Fibroblast of lung (primary cell): ENCODE data around the gene RPGRIP1. TPM values are rescaled to one million over a fixed set of nuclear protein-coding genes. Genes with fewer than 3 reads are reported as not detected.

Experiments used
- DNase-seq, 2 donors: peaks; one replicate each; pipeline versions ENCODE4 v3.0.0 to v3.0.0-alpha.2; 2010; ENCODE audit warnings: low read depth in 2 of 2
- H2AFZ ChIP-seq: 2 replicates; pipeline ENCODE4 v1.5.1; 2012; ENCODE audit warnings: low read length, control low read depth, inconsistent platforms
- H3K27ac ChIP-seq: 2 replicates; pipeline ENCODE4 v1.5.1; 2011; ENCODE audit warnings: low read length, control low read depth; ENCODE audit not compliant: insufficient read depth
- H3K27me3 ChIP-seq: 2 replicates; pipeline ENCODE4 v1.5.1; 2011; ENCODE audit warnings: mild to moderate bottlenecking, low read length; ENCODE audit not compliant: control insufficient read depth, insufficient read depth
- H3K36me3 ChIP-seq: 2 replicates; pipeline ENCODE4 v1.5.1; 2011; ENCODE audit warnings: low read length; ENCODE audit not compliant: control insufficient read depth, insufficient read depth
- H3K4me1 ChIP-seq: 2 replicates; pipeline ENCODE4 v1.5.1; 2011; ENCODE audit warnings: low read length; ENCODE audit not compliant: control insufficient read depth, insufficient read depth; ENCODE audit errors: extremely low read depth
- H3K4me2 ChIP-seq: 2 replicates; pipeline ENCODE4 v1.5.1; 2011; ENCODE audit warnings: low read length, control low read depth; ENCODE audit not compliant: insufficient read depth; ENCODE audit errors: extremely low read depth
- H3K4me3 ChIP-seq, 4 experiments: fragments of 200-600 bp in 1 of 4; sonication (generic) in 1 of 4; replicated peaks in 1 of 4; 2 replicates each; pipeline ENCODE4 v1.5.1; 2011 to 2016; ENCODE audit warnings: low read length in 4 of 4, low read depth in 3 of 4, mild to moderate bottlenecking in 3 of 4, control low read depth in 2 of 4, inconsistent platforms in 1 of 4, mixed read lengths in 1 of 4; ENCODE audit not compliant: insufficient read depth in 1 of 4; ENCODE audit errors: control extremely low read depth in 1 of 4
- H3K79me2 ChIP-seq: 2 replicates; pipeline ENCODE4 v1.5.1; 2012; ENCODE audit warnings: mild to moderate bottlenecking, low read length, inconsistent platforms; ENCODE audit not compliant: control insufficient read depth, insufficient read depth
- H3K9ac ChIP-seq: 2 replicates; pipeline ENCODE4 v1.5.1; 2011; ENCODE audit warnings: mild to moderate bottlenecking, low read length, control low read depth; ENCODE audit not compliant: insufficient read depth
- H3K9me3 ChIP-seq: 2 replicates; pipeline ENCODE4 v1.5.1; 2012; ENCODE audit warnings: low read depth, low read length; ENCODE audit not compliant: control insufficient read depth, insufficient read depth
- H4K20me1 ChIP-seq: 2 replicates; pipeline ENCODE4 v1.5.1; 2011; ENCODE audit warnings: low read length; ENCODE audit not compliant: control insufficient read depth, insufficient read depth; ENCODE audit errors: extremely low read depth
- CTCF ChIP-seq, 2 donors: IDR thresholded peaks in 1 of 2; conservative IDR thresholded peaks in 1 of 2; 1 replicate in 1 of 2; 2 replicates in 1 of 2; pipeline ENCODE4 v1.5.1; 2011 to 2012; ENCODE audit warnings: low read length in 2 of 2, control low read depth in 1 of 2, inconsistent platforms in 1 of 2, low read depth in 1 of 2, mild to moderate bottlenecking in 1 of 2
- EZH2 ChIP-seq: IDR thresholded peaks from 2 replicates; pipeline ENCODE4 v1.5.1; 2012; ENCODE audit warnings: low read length, control low read depth, mild to moderate bottlenecking; ENCODE audit errors: missing control alignments
- polyA plus RNA-seq, 2 donors: library from polyadenylated mRNA; depleted of rRNA in 1 of 2; stranded (reverse) in 1 of 2; unstranded in 1 of 2; fragments of >200 nt; gene quantifications; 2 replicates each; pipeline ENCODE4 v1.2.1, GENCODE V29; 2011 to 2012; ENCODE audit warnings: missing spikeins in 1 of 2
- total RNA-seq: library from RNA; depleted of rRNA; stranded (reverse); fragments of >200 nt; gene quantifications from 2 replicates; pipeline ENCODE4 v1.2.1, GENCODE V29; 2014

The RPGRIP1 gene
- total and polyA plus RNA-seq, 2 donors (not counting 1 experiment from before 2014, with no cell fraction given) = under 0.01 to 0.32 TPM

- Histone ChIP-seq H2AFZ (no peak overlapping the region), H3K4me3 (peak overlapping the region in 1 of 4 experiments; percentile 52), H3K4me2 (no peak overlapping the region), H3K36me3 (no peaks in the 10 kb centered on the region), H3K4me1 (no peaks in the 10 kb centered on the region), H3K27me3 (peaks cover 13% of the 10 kb centered on the region), H3K9ac (no peak overlapping the region), H4K20me1 (no peaks in the 10 kb centered on the region), H3K27ac (no peak overlapping the region), H3K9me3 (no peaks in the 10 kb centered on the region), H3K79me2 (no peaks in the 10 kb centered on the region)
- TF ChIP-seq EZH2 (no peak), CTCF (conservative IDR thresholded peaks at IDR 0.05 in 1 of 2, IDR thresholded peaks at IDR 0.05 in 1 of 2; ENCODE audit: low read depth in 1 of 2, low read length in 2 of 2) (no peak)
- DNase-seq = no peak
Observed at GRCh38 chr14:21309238-21309636, 29.4 kb downstream of the RPGRIP1 start.

- no peak for TF ChIP-seq CTCF (conservative IDR thresholded peaks at IDR 0.05 in 1 of 2, IDR thresholded peaks at IDR 0.05 in 1 of 2; ENCODE audit: low read depth in 1 of 2, low read length in 2 of 2)
- no peak for TF ChIP-seq EZH2
- Histone ChIP-seq H3K36me3 (no peaks in the 10 kb centered on the region), H3K27ac (no peak overlapping the region), H4K20me1 (no peaks in the 10 kb centered on the region), H3K9me3 (no peaks in the 10 kb centered on the region), H2AFZ (no peak overlapping the region), H3K4me2 (no peak overlapping the region), H3K79me2 (no peaks in the 10 kb centered on the region), H3K27me3 (peaks cover 13% of the 10 kb centered on the region), H3K9ac (no peak overlapping the region), H3K4me1 (no peaks in the 10 kb centered on the region), H3K4me3 (no peak overlapping the region)
- no peak for DNase-seq
Observed at GRCh38 chr14:21309956-21310355, 30.1 kb downstream of the RPGRIP1 start.

GRCh38 chr14:21311614-21312013 is 31.7 kb downstream of the RPGRIP1 start:
- Histone ChIP-seq H3K9me3 (no peaks in the 10 kb centered on the region), H3K36me3 (no peaks in the 10 kb centered on the region), H3K4me3 (no peak overlapping the region), H3K4me1 (no peaks in the 10 kb centered on the region), H3K27me3 (peaks cover 13% of the 10 kb centered on the region), H3K27ac (no peak overlapping the region), H4K20me1 (no peaks in the 10 kb centered on the region), H3K79me2 (no peaks in the 10 kb centered on the region), H2AFZ (no peak overlapping the region), H3K4me2 (no peak overlapping the region), H3K9ac (no peak overlapping the region)
- TF ChIP-seq CTCF (conservative IDR thresholded peaks at IDR 0.05 in 1 of 2, IDR thresholded peaks at IDR 0.05 in 1 of 2; ENCODE audit: low read depth in 1 of 2, low read length in 2 of 2) (no peak), EZH2 (no peak)
- no peak for DNase-seq
